B cell (primary cell): ENCODE data around the gene CTBP2. TPM values are rescaled to one million over a fixed set of nuclear protein-coding genes. Genes with fewer than 3 reads are reported as not detected.

Experiments used
- ATAC-seq: fragments of 200-7000 bp; cut with Tn5 transposase; one replicate; pipeline ENCODE4 v1.10.0; 2021; ENCODE audit warnings: low read depth, mild to moderate bottlenecking, moderate number of reproducible peaks, moderate library complexity
- CTCF ChIA-PET: fragments of 350-600 bp; sonication (Branson Sonifier 250); formaldehyde crosslinking; loops from one replicate; lab custom pipeline; 2021; ENCODE audit warnings: antibody characterized with exemption, inconsistent platforms; lab: Charles Lee
- POLR2A ChIA-PET: fragments of 350-600 bp; sonication (Branson Sonifier 250); formaldehyde crosslinking; loops from one replicate; lab custom pipeline; 2021; ENCODE audit warnings: antibody characterized with exemption; lab: Charles Lee
- DNase-seq: peaks from one replicate; pipeline ENCODE4 v3.0.0; 2013
- H2AFZ ChIP-seq: 2 replicates; pipeline ENCODE4 v1.6.1; 2012; ENCODE audit warnings: mild to moderate bottlenecking, low read depth, low read length; ENCODE audit not compliant: insufficient read depth, poor library complexity, severe bottlenecking
- H3K27ac ChIP-seq, 2 donors: 1 replicate in 1 of 2; 2 replicates in 1 of 2; pipeline ENCODE4 v1.5.1; 2012 to 2013; ENCODE audit warnings: low read length in 2 of 2, mild to moderate bottlenecking in 2 of 2, moderate library complexity in 1 of 2
- H3K27me3 ChIP-seq, 4 experiments: fragments of 200-600 bp in 1 of 4; sonication (generic) in 1 of 4; replicated peaks in 1 of 4; 1 replicate in 2 of 4; 2 replicates in 2 of 4; pipeline versions ENCODE4 v1.6.1 to v1.7.0; 2013 to 2016; ENCODE audit warnings: low read length in 3 of 4, mild to moderate bottlenecking in 2 of 4, mixed read lengths in 1 of 4, moderate library complexity in 1 of 4; ENCODE audit not compliant: insufficient read depth in 4 of 4, control insufficient read depth in 3 of 4; ENCODE audit errors: control extremely low read depth in 1 of 4
- H3K36me3 ChIP-seq, 2 experiments: replicated peaks in 1 of 2; 1 replicate in 1 of 2; 2 replicates in 1 of 2; pipeline versions ENCODE4 v1.6.1 to v1.7.1; 2013; ENCODE audit warnings: low read length in 1 of 2; ENCODE audit not compliant: insufficient read depth in 2 of 2, control insufficient read depth in 1 of 2; ENCODE audit errors: control extremely low read depth in 1 of 2, extremely low read depth in 1 of 2
- H3K4me1 ChIP-seq, 2 donors: fragments of 200-600 bp in 1 of 2; sonication (generic) in 1 of 2; 1 replicate in 1 of 2; 2 replicates in 1 of 2; pipeline versions ENCODE4 v1.5.1 to v1.6.1; 2013 to 2017; ENCODE audit warnings: low read length in 2 of 2; ENCODE audit not compliant: control insufficient read depth in 2 of 2, insufficient read depth in 2 of 2
- H3K4me2 ChIP-seq: replicated peaks from 2 replicates; pipeline ENCODE3; 2012; ENCODE audit warnings: mild to moderate bottlenecking, low read depth, low read length; ENCODE audit not compliant: poor library complexity, severe bottlenecking
- H3K4me3 ChIP-seq, 5 experiments: fragments of 200-600 bp in 1 of 5; sonication (generic) in 1 of 5; 1 replicate in 3 of 5; 2 replicates in 2 of 5; pipeline versions ENCODE4 v1.5.1 to v1.7.0; 2011 to 2016; ENCODE audit warnings: low read length in 4 of 5, mild to moderate bottlenecking in 4 of 5, low read depth in 2 of 5, control low read depth in 1 of 5, moderate library complexity in 1 of 5; ENCODE audit not compliant: insufficient read depth in 1 of 5; ENCODE audit errors: control extremely low read depth in 1 of 5, extremely low read depth in 1 of 5
- H3K79me2 ChIP-seq: fragments of 200-600 bp; sonication (generic); one replicate; pipeline ENCODE4 v1.6.0; 2016; ENCODE audit warnings: low read length; ENCODE audit not compliant: control insufficient read depth, insufficient read depth
- H3K9ac ChIP-seq: fragments of 200-600 bp; sonication (generic); 2 replicates; pipeline ENCODE4 v1.6.1; 2017; ENCODE audit warnings: mild to moderate bottlenecking, low read length, moderate library complexity
- H3K9me3 ChIP-seq, 3 donors: one replicate each; pipeline versions ENCODE4 v1.6.1 to v1.7.1; 2013; ENCODE audit warnings: low read length in 2 of 3; ENCODE audit not compliant: control insufficient read depth in 2 of 3, insufficient read depth in 1 of 3; ENCODE audit errors: control extremely low read depth in 1 of 3
- H4K20me1 ChIP-seq: 2 replicates; pipeline ENCODE4 v1.6.0; 2012; ENCODE audit warnings: mild to moderate bottlenecking, low read length; ENCODE audit not compliant: insufficient read depth, control insufficient read depth, poor library complexity, severe bottlenecking
- H3K27ac Mint-ChIP-seq: one replicate; pipeline ENCODE4 v1.8.0; 2021; ENCODE audit warnings: mixed read lengths
- H3K27me3 Mint-ChIP-seq: one replicate; pipeline ENCODE4 v1.8.0; 2021; ENCODE audit warnings: mixed read lengths
- H3K4me1 Mint-ChIP-seq: one replicate; pipeline ENCODE4 v1.8.0; 2021; ENCODE audit warnings: mixed read lengths
- H3K4me3 Mint-ChIP-seq: one replicate; pipeline ENCODE4 v1.8.0; 2021; ENCODE audit warnings: mixed read lengths
- H3K9me3 Mint-ChIP-seq: one replicate; pipeline ENCODE4 v1.8.0; 2022; ENCODE audit warnings: mixed read lengths; ENCODE audit not compliant: insufficient read depth
- EZH2 ChIP-seq: IDR thresholded peaks from 2 replicates; pipeline ENCODE4 v1.6.1; 2012; ENCODE audit warnings: borderline replicate concordance, low read depth, mild to moderate bottlenecking, moderate library complexity, low read length; ENCODE audit not compliant: insufficient read depth, poor library complexity, severe bottlenecking
- WGBS: methylation state at CpG from one replicate; pipeline ENCODE4 v1.1.5; 2013; ENCODE audit warnings: missing lambda C conversion rate; ENCODE audit not compliant: insufficient coverage; 5-methylcytosine and 5-hydroxymethylcytosine counted together
- intact Hi-C: fragments of 100-400 bp; cut with micrococcal nuclease; formaldehyde crosslinking; loops from one replicate; pipeline ENCODE4 v1.10.0; 2022
- polyA plus RNA-seq: library from polyadenylated mRNA; depleted of rRNA; stranded (reverse); fragments of >200 nt; gene quantifications from 2 replicates; pipeline ENCODE4 v1.2.3, GENCODE V29; 2012
- total RNA-seq, 2 donors: library from RNA; stranded (reverse); fragments of 120-200 nt in 1 of 2; gene quantifications; 1 replicate in 1 of 2; 2 replicates in 1 of 2; pipeline versions ENCODE4 v1.2.3 to v1.2.4, GENCODE V29; 2013 to 2022
- TF ChIP-seq, protein P1 (sequence below): fragments of 200-600 bp; IDR thresholded peaks from one replicate; pipeline ENCODE4 v1.8.0; 2022; ENCODE audit warnings: antibody characterized with exemption, mild to moderate bottlenecking

CTBP2 gene
- total and polyA plus RNA-seq, 2 donors (not counting 1 experiment from before 2014, with no cell fraction given) = 0.39 to 0.85 TPM

DNA sequence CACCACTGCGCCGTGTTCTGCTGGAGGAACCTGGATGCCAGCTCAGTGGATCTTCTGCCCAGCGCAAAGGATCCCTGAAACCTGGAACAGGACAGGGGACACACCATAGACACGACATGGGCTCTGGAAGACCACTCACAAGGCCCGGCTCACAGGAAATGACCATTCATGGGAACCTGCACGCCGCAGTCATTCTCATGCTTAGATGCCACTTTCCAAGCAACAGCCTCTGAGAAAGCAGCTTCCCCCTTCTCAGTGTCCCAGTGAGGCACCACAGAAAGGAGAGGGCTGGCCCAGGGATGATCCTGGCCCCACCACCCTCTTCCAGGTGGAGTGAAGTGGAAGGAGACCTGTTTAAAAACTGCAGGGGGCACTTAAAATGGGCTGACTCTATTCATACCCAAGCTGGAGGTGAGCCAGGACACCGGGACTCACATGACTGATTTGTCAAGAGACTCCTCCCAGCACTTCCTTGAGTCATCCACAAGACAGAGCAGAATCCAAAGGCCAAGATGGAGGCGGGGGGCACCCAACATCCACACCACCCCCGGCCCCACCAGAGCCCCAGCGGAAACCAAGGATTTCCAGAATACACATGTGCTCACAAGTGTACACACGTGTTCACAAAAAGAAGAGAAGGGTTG lies 11.2 kb downstream of the CTBP2 start:
- Histone ChIP-seq H3K27ac (no peak overlapping the region), H2AFZ (no peak overlapping the region), H4K20me1 (no peaks in the 10 kb centered on the region), H3K4me3 (no peak overlapping the region), H3K4me1 (peaks cover 18 to 30% of the 10 kb centered on the region in 2 donors), H3K79me2 (no peaks in the 10 kb centered on the region), H3K36me3 (no peaks in the 10 kb centered on the region), H3K4me2 (no peak overlapping the region), H3K27me3 (peaks cover 0 to 79% (median 23%) of the 10 kb centered on the region in 4 experiments), H3K9ac (no peak overlapping the region), H3K9me3 (peaks cover 0 to 16% (median 0%) of the 10 kb centered on the region in 3 donors)
- ATAC-seq = no peak
- H3K27me3 Mint-ChIP-seq = peaks cover 73% of the 10 kb centered on the region
- peaks cover 24% of the 10 kb centered on the region for H3K4me1 Mint-ChIP-seq
- H3K9me3 Mint-ChIP-seq = no peaks in the 10 kb centered on the region
- TF ChIP-seq EZH2 = no peak
- TF ChIP-seq, protein P1, sequence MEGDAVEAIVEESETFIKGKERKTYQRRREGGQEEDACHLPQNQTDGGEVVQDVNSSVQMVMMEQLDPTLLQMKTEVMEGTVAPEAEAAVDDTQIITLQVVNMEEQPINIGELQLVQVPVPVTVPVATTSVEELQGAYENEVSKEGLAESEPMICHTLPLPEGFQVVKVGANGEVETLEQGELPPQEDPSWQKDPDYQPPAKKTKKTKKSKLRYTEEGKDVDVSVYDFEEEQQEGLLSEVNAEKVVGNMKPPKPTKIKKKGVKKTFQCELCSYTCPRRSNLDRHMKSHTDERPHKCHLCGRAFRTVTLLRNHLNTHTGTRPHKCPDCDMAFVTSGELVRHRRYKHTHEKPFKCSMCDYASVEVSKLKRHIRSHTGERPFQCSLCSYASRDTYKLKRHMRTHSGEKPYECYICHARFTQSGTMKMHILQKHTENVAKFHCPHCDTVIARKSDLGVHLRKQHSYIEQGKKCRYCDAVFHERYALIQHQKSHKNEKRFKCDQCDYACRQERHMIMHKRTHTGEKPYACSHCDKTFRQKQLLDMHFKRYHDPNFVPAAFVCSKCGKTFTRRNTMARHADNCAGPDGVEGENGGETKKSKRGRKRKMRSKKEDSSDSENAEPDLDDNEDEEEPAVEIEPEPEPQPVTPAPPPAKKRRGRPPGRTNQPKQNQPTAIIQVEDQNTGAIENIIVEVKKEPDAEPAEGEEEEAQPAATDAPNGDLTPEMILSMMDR = no peak
- ChIA-PET CTCF (no interaction called here), POLR2A (no interaction called here)
- H3K4me3 Mint-ChIP-seq = no peak overlapping the region
- intact Hi-C loops = no loop called here
- WGBS = 75% methylated on average over 8 of the region's 12 CpGs
- DNase-seq = no peak
- H3K27ac Mint-ChIP-seq = no peak overlapping the region

DNA sequence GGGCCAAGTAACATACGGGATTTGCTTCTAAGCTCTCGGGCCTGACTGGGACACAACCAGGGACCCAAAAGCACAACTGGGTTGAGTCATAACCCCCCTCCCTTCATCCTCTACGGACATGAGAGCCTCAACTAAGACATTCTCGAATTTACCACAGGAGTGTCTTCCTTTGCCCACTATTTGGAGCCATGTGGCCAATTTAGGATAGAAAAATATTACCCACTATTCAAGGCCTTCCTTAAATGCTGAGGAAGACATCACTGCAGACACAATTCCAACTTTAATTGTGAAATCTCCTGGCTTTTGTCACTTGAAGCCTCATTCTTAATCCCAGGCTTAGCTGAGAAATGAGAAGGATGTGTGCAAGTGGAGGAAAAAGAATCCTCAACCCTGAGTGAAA lies 11.8 kb downstream of the CTBP2 start:
- WGBS = 48% methylated on average over 3 of the region's 4 CpGs
- ATAC-seq = no peak
- Histone ChIP-seq H3K79me2 (no peaks in the 10 kb centered on the region), H3K4me1 (peaks cover 21 to 34% of the 10 kb centered on the region in 2 donors), H3K27ac (no peak overlapping the region), H4K20me1 (no peaks in the 10 kb centered on the region), H3K4me3 (no peak overlapping the region), H3K27me3 (peaks cover 0 to 75% (median 24%) of the 10 kb centered on the region in 4 experiments), H3K9ac (no peak overlapping the region), H3K4me2 (no peak overlapping the region), H3K36me3 (no peaks in the 10 kb centered on the region), H2AFZ (no peak overlapping the region), H3K9me3 (peaks cover 0 to 16% (median 0%) of the 10 kb centered on the region in 3 donors)
- peaks cover 73% of the 10 kb centered on the region for H3K27me3 Mint-ChIP-seq
- H3K4me3 Mint-ChIP-seq = no peak overlapping the region
- H3K9me3 Mint-ChIP-seq = no peaks in the 10 kb centered on the region
- POLR2A ChIA-PET = no interaction called here
- no peak overlapping the region for H3K27ac Mint-ChIP-seq
- peaks cover 28% of the 10 kb centered on the region for H3K4me1 Mint-ChIP-seq
- CTCF ChIA-PET = no interaction called here
- no peak for DNase-seq
- intact Hi-C loops = no loop called here
- TF ChIP-seq, protein P1 = no peak
- TF ChIP-seq EZH2 = no peak
